RWPE1 (cell line): ENCODE results near the gene FSTL4.

Source experiments
- CTCF ChIA-PET: fragments of 350-600 bp; sonication (Branson Sonifier 250); formaldehyde crosslinking; extraction: SDS; loops from one replicate; lab custom pipeline; 2021; lab: Yijun Ruan, JAX
- POLR2A ChIA-PET: fragments of 400-600 bp; formaldehyde crosslinking; extraction: SDS; loops from one replicate; lab custom pipeline; 2020; ENCODE audit warnings: antibody characterized with exemption; ENCODE audit not compliant: low non-redundant PET; lab: Yijun Ruan, JAX
- DNase-seq: peaks from one replicate; pipeline ENCODE4 v3.0.0; 2012; ENCODE audit warnings: low spot score
- H3K27ac ChIP-seq: fragments of 450-650 bp; 2 replicates; pipeline ENCODE4 v1.5.1; 2017
- TF ChIP-seq, protein P1 (sequence below): fragments of 450-650 bp; conservative IDR thresholded peaks from 2 replicates; pipeline ENCODE4 v1.5.1; 2017; ENCODE audit warnings: low read depth, mild to moderate bottlenecking

Gene FSTL4

DNA sequence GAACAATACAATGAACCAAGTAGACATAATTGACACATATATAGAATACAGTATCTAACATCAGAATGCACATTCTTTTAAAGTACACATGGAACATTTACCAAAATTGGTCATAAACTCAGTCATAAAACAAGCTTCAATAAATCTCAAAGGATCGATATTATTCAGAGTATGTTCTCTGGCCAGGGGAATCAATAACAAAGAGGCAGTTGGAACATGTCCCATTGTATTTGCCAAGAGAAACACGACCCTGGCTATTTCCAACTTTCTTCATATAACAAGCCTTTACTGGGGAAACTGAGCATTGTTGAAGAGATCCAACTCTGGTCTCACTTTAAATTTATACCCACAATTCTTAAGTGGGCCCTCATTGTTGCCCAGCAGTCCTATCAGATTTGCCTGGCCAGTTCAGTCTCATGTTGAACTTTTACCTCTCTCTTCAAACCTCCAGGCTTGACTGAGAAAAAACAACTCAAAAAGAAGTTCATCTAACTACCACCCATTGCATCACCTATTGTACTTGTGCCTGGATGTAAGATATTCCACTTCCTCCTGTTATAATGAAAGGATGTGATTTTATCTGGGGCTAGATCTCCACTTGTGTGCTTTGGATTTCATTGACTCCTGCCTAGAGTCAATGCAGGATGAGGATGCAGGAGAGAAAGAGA, 398.1 kb downstream of the FSTL4 start:
- CTCF ChIA-PET, result no interaction called here

DNA sequence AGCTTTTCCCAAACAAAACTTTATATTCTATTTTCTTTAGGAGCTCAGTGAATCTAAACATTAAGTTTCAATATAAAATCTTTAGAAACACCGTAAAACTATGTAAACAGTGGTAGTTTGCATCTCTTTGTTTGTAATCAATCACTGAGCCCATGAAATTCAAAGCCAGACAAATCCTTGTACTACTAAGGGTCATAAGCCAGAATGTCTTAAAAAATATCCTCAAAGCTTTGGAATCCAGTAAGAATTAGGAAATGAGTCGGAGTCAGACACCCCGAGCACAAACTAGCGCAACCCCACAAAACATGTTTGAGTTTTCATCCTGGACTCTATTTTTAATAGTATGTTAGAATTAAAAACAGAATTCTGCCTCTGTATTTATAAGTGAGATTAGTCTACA, 406.7 kb downstream of the FSTL4 start:
- TF ChIP-seq, protein P1, sequence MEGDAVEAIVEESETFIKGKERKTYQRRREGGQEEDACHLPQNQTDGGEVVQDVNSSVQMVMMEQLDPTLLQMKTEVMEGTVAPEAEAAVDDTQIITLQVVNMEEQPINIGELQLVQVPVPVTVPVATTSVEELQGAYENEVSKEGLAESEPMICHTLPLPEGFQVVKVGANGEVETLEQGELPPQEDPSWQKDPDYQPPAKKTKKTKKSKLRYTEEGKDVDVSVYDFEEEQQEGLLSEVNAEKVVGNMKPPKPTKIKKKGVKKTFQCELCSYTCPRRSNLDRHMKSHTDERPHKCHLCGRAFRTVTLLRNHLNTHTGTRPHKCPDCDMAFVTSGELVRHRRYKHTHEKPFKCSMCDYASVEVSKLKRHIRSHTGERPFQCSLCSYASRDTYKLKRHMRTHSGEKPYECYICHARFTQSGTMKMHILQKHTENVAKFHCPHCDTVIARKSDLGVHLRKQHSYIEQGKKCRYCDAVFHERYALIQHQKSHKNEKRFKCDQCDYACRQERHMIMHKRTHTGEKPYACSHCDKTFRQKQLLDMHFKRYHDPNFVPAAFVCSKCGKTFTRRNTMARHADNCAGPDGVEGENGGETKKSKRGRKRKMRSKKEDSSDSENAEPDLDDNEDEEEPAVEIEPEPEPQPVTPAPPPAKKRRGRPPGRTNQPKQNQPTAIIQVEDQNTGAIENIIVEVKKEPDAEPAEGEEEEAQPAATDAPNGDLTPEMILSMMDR, result no peak
- CTCF ChIA-PET, result no interaction called here
- DNase-seq, result no peak
- POLR2A ChIA-PET, result no interaction called here
- H3K27ac ChIP-seq, result no peak overlapping the region

More for the DNA sequence above, 398.1 kb downstream of the FSTL4 start:
- H3K27ac ChIP-seq, result no peak overlapping the region
- POLR2A ChIA-PET, result no interaction called here
- TF ChIP-seq, protein P1, result no peak
- DNase-seq, result no peak

DNA sequence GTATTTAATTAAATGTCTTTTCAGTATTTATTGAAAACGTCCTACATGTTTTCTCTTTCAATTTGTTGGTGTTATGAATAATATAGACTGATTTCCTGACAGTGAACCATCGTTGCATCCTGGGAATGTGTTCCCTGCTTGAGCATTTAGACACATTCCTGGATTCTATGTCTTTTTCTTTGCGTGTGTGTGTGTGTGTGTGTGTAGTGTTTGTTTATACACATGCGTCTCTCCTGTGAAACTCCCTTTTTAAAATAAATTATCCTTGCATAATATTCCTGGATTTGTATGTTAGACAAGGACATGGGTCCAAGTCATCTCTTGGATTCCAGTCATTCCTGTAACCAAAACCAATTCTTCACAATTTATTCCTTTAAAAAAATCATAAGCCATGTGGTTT, 407.1 kb downstream of the FSTL4 start:
- no peak for DNase-seq
- POLR2A ChIA-PET, result no interaction called here
- no peak overlapping the region for H3K27ac ChIP-seq
- CTCF ChIA-PET, result no interaction called here
- TF ChIP-seq, protein P1, result no peak

DNA sequence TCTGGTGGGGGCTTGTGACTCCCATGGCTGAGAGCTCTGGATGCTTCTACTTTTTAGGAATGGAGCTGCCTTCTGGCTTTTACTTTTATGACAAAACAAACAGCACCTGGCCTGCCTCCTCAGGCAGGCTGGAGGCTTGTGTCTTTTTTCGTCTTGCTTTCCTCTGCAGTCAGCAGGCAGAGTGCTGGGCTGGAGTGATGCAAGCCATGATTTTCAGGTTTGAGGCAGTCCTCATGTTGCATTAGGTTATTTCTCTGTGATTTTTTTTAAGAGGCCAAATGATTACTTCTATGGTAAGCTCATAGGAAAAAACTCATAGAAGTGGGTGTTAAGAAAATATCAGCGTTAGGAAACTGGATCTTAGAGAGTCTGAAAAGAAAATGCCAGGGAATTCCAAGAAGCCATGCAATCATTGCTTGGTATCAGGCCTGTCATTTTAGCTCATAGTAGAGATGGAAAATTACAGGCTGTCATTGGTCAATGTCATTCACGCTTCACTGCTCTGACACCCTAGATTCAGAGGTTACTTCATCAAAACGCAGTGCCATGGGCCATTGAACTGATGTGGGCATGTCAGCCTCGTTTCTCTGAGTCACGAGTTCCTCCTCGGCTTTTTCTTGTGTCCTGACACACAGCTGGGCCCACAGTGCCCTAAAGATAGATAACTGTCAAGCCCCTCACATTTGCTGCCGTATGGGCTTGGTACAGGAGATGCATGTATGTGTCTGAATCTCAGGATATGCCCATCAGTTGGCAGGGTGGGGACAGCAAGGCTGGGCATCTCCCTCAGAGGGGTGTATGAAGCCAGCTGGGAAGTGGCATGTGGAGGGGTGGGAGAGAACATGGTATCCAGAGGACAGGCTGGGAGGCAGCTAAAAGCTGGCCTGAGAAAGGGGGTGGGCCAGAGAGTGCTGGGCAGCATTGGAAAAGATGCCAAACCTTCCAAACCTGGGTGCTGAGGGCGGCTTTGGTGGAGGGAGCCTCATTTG, 408.7 kb downstream of the FSTL4 start:
- ChIA-PET CTCF (no interaction called here), POLR2A (interaction anchor here (0.6 kb wide), 1 partner anchor 27 kb away, joined by 4 read pairs; no protein-coding TSS in a partner anchor)
- DNase-seq, result no peak
- H3K27ac ChIP-seq, result no peak overlapping the region
- TF ChIP-seq, protein P1, result no peak

DNA sequence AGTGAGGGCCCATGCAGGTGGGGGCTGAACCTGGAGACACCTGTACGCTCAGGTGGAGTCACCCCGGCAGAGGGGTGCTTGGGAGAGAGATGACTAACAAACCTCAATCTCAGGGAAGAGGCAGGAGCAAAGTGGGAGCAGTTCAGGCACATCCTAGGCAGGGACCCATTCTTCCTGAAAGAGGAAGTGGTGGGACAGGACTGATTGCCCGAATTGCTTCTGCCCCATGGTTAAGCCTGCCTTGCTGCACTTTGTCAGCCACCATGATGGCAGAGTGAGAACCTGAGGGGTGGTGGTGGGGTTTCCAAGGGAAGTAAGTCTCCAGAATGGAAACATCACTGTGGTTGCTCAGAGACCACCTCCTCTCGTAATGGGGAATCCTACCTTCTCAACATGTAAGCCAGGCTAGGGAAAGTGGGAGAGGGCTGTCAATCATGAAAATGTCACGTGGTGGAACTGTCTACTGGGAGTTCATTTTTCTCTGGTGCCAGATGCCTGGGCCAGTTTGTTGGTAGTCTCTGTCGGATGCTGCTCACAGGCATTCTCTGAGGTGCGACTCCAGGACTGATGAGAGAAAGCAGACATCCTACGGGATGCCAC, 410.2 kb downstream of the FSTL4 start:
- POLR2A ChIA-PET, result no interaction called here
- no peak overlapping the region for H3K27ac ChIP-seq
- TF ChIP-seq, protein P1, result no peak
- no peak for DNase-seq
- CTCF ChIA-PET, result interaction anchor here (0.7 kb wide), 1 partner anchor 85 kb away, joined by 3 read pairs; no protein-coding TSS in a partner anchor

DNA sequence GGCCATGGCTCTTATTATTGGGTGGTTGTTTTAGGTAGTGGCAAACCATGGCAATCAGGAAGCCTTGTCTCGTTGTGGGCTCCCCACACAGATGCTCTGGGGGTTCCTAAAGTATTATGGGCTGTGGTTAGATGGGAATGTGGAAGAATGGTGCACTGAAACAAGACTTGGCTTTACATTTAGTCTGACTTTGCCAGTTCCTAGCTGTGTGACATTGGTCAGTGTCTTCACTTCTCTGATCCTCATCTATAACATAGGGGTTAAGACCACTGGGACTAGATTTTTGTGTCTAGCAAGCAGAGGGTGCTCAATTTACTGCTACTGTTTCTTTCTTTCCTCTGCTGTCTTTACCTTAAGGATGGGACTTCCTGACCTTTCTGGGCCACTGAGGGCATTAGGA, 411.0 kb downstream of the FSTL4 start:
- ChIA-PET CTCF (interaction anchor here (0.6 to 0.7 kb wide), 2 partner anchors 86 to 110 kb away, joined by 3 to 4 read pairs; no protein-coding TSS in a partner anchor), POLR2A (no interaction called here)
- no peak for DNase-seq

More for the DNA sequence above, 411.0 kb downstream of the FSTL4 start:
- TF ChIP-seq, protein P1, result no peak
- H3K27ac ChIP-seq, result no peak overlapping the region
